ENCODE measurements around the gene ITLN1. TPM values are rescaled to one million over a fixed set of nuclear protein-coding genes. Genes with fewer than 3 reads are reported as not detected.

The ITLN1 gene
- total and polyA plus RNA-seq, 4 donors = 0.86 to 110 (median 2.5) TPM

- H3K4me3 ChIP-seq = no peak overlapping the region
- no peaks in the 10 kb centered on the region for H3K9me3 ChIP-seq (ENCODE audit: control insufficient read depth in 4 of 4, insufficient read depth in 3 of 4, low read length in 3 of 4)
- ATAC-seq (ENCODE audit: insufficient read depth, low FRiP score) (no peak), DNase-seq (no peak)
- H3K27me3 ChIP-seq (ENCODE audit: control insufficient read depth in 3 of 3, insufficient read depth in 3 of 3, low read length in 2 of 3) = no peaks in the 10 kb centered on the region
- no peak overlapping the region for H3K27ac ChIP-seq (ENCODE audit: low read depth in 1 of 2, low read length in 1 of 2)
- H3K36me3 ChIP-seq (ENCODE audit: control insufficient read depth in 4 of 4, insufficient read depth in 4 of 4, low read length in 4 of 4) = no peaks in the 10 kb centered on the region
- peaks cover 0 to 8% (median 0%) of the 10 kb centered on the region in 5 donors for H3K4me1 ChIP-seq (ENCODE audit: control insufficient read depth in 5 of 5, insufficient read depth in 5 of 5, low read length in 5 of 5)
- no peak overlapping the region for H3K9ac ChIP-seq (ENCODE audit: insufficient read depth in 1 of 2, low read length in 2 of 2)
- WGBS, 2 donors = 12 to 25% methylated on average over 3 of the region's 3 CpGs
- TF ChIP-seq CTCF (IDR thresholded peaks at IDR 0.05; ENCODE audit: control extremely low read depth, extremely low read depth) = no peak
Measured at GRCh38 chr1:160836561-160836960, 48.4 kb downstream of the ITLN1 start.

GRCh38 chr1:160835751-160836150 is 49.2 kb downstream of the ITLN1 start:
- no peak for TF ChIP-seq CTCF (IDR thresholded peaks at IDR 0.05; ENCODE audit: control extremely low read depth, extremely low read depth)
- ATAC-seq (ENCODE audit: insufficient read depth, low FRiP score) = no peak
- no peak overlapping the region for H3K4me3 ChIP-seq
- peaks cover 0 to 8% (median 0%) of the 10 kb centered on the region in 5 donors for H3K4me1 ChIP-seq (ENCODE audit: control insufficient read depth in 5 of 5, insufficient read depth in 5 of 5, low read length in 5 of 5)
- DNase-seq = no peak
- no peak overlapping the region for H3K27ac ChIP-seq (ENCODE audit: low read depth in 1 of 2, low read length in 1 of 2)
- H3K9me3 ChIP-seq (ENCODE audit: control insufficient read depth in 4 of 4, insufficient read depth in 3 of 4, low read length in 3 of 4) = no peaks in the 10 kb centered on the region
- H3K9ac ChIP-seq (ENCODE audit: insufficient read depth in 1 of 2, low read length in 2 of 2) = no peak overlapping the region
- no peaks in the 10 kb centered on the region for H3K27me3 ChIP-seq (ENCODE audit: control insufficient read depth in 3 of 3, insufficient read depth in 3 of 3, low read length in 2 of 3)
- WGBS, 2 donors = 37 to 73% methylated on average over 3 of the region's 3 CpGs
- no peaks in the 10 kb centered on the region for H3K36me3 ChIP-seq (ENCODE audit: control insufficient read depth in 4 of 4, insufficient read depth in 4 of 4, low read length in 4 of 4)

GRCh38 chr1:160834945-160835565 is 49.9 kb downstream of the ITLN1 start:
- H3K36me3 ChIP-seq (ENCODE audit: control insufficient read depth in 4 of 4, insufficient read depth in 4 of 4, low read length in 4 of 4) = no peaks in the 10 kb centered on the region
- peak; percentile 55 for TF ChIP-seq CTCF (IDR thresholded peaks at IDR 0.05; ENCODE audit: control extremely low read depth, extremely low read depth)

More at GRCh38 chr1:160834945-160835565, 49.9 kb downstream of the ITLN1 start:
- no peak overlapping the region for H3K27ac ChIP-seq (ENCODE audit: low read depth in 1 of 2, low read length in 1 of 2)
- H3K4me3 ChIP-seq = no peak overlapping the region
- DNase-seq = peak in 2 of 3 donors; percentile 31 to 47
- 81 to 87% methylated on average over 3 of the region's 3 CpGs for WGBS, 2 donors
- H3K4me1 ChIP-seq (ENCODE audit: control insufficient read depth in 5 of 5, insufficient read depth in 5 of 5, low read length in 5 of 5) = peaks cover 0 to 8% (median 0%) of the 10 kb centered on the region in 5 donors
- ATAC-seq (ENCODE audit: insufficient read depth, low FRiP score) = peak; percentile 39
- no peaks in the 10 kb centered on the region for H3K9me3 ChIP-seq (ENCODE audit: control insufficient read depth in 4 of 4, insufficient read depth in 3 of 4, low read length in 3 of 4)
- H3K27me3 ChIP-seq (ENCODE audit: control insufficient read depth in 3 of 3, insufficient read depth in 3 of 3, low read length in 2 of 3) = no peaks in the 10 kb centered on the region
- H3K9ac ChIP-seq (ENCODE audit: insufficient read depth in 1 of 2, low read length in 2 of 2) = no peak overlapping the region
